Measurements from ENCODE around the gene PCCA.

DNA sequence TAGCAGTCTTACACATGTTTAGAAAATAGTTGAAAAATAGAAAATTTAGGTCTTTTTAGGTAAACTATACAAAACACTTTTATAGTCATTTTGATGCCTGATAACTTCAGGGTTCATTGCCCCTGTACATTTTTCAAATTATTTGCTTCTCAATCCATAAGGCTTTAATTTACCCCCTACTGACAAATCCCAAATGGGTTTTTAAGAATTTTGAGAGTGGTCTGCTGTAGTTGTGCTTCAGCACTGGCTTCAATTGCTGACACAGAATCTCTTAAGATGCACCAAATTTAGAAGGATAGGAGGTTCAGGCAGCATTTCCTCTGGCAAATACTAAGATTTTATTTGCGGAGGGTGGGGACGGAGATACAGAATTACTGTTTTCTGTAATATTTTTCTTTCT is 89.4 kb downstream of the PCCA start:
- TF ChIP-seq, protein P1, sequence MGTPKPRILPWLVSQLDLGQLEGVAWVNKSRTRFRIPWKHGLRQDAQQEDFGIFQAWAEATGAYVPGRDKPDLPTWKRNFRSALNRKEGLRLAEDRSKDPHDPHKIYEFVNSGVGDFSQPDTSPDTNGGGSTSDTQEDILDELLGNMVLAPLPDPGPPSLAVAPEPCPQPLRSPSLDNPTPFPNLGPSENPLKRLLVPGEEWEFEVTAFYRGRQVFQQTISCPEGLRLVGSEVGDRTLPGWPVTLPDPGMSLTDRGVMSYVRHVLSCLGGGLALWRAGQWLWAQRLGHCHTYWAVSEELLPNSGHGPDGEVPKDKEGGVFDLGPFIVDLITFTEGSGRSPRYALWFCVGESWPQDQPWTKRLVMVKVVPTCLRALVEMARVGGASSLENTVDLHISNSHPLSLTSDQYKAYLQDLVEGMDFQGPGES (IDR thresholded peaks at IDR 0.05; ENCODE audit: low read depth, low read length), result no peak
- TF ChIP-seq NFIC (IDR thresholded peaks at IDR 0.05; ENCODE audit: borderline replicate concordance), result no peak
- no peak for TF ChIP-seq GATA2 (CRISPR knock-in tag; IDR thresholded peaks at IDR 0.05)
- no peak for TF ChIP-seq EP300 (IDR thresholded peaks at IDR 0.05; ENCODE audit: borderline replicate concordance in 1 of 2, low read depth in 1 of 2, low read length in 1 of 2)
- no peak for TF ChIP-seq YY1 (IDR thresholded peaks at IDR 0.05; ENCODE audit: low read depth)
